LHCN-M2 (cell line): ENCODE results near the gene UNC5C. TPM values are rescaled to one million over a fixed set of nuclear protein-coding genes. Genes with fewer than 3 reads are reported as not detected.
A peak's percentile ranks its signal among the peaks of the same experiment; 100 is the strongest.
"Not testable (repeated sequence)": the region's sequence is repeated elsewhere in the genome, so short reads cannot be mapped to it uniquely, and the experiment has no call there.

Experiments used
- DNase-seq: peaks from one replicate; pipeline ENCODE4 v3.0.0-alpha.2; 2012; ENCODE audit warnings: low read depth
- total RNA-seq: library from RNA; depleted of rRNA; stranded (reverse); fragments of >200 nt; gene quantifications from 2 replicates; pipeline ENCODE4 v1.2.3, GENCODE V29; 2014

Gene UNC5C
- total RNA-seq, 1 experiment from 2014 or later, result 0.11 TPM

GRCh38 chr4:95181996-95182306 is 366.8 kb downstream of the UNC5C start:
- no peak for DNase-seq

GRCh38 chr4:95181243-95181995 is 367.4 kb downstream of the UNC5C start:
- DNase-seq, result peak; percentile 27

GRCh38 chr4:95180531-95181242 is 368.1 kb downstream of the UNC5C start:
- no peak for DNase-seq

GRCh38 chr4:95178938-95179337 is 369.8 kb downstream of the UNC5C start:
- peak; percentile 63 for DNase-seq

- not testable (repeated sequence) for DNase-seq
These were observed 377.4 kb downstream of the UNC5C start for GRCh38 chr4:95171377-95171776.

DNA sequence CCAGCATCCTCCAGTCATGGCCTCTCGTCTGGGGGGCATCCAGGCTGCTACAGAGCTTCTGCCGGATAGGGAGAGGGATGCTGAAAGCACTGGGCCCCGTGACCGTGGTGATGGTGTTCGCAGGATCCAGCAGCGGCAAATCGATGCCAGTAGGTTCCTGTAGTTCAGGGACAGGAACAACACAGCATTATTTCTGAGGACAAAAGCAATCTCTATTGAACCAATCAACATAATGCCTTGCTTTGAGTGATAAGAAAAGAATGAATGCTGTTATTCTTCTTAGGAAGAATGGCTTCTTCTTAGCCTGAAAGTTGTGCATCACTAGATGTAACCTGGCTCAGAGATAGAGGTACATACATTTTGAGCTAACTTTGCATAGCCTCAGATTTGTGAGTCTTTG is 378.6 kb downstream of the UNC5C start:
- DNase-seq, result no peak

- peak; percentile 38 for DNase-seq
These were observed 381.0 kb downstream of the UNC5C start for GRCh38 chr4:95167805-95168204.

DNA sequence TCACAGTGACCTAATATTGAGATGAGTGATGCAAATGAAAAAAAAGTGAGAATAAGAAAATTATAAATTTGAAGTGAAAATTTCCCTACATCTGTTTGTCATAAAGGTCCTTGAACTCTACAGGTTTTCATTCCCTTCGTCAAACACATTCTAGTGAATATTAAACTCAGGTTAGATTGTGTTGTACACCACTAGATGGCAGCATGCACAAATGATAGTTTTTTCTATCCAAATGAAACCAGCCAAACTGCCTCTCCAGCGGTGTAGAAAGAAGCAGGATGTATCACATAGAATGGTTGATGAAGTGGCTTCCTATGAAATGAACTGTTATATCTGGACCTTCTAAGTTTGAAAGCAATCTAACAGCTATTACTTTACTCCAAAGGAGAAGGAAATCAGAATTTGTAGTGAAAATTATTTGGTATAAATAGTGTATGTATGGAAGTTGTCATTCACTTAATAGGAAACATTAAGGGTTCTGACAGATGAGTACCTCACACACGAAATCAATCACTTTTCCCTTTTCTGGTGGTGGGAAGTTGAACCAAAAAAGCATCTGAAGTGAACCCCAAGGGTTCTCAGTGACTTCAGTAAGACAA is 382.7 kb downstream of the UNC5C start:
- peak; percentile 70 for DNase-seq

GRCh38 chr4:95162867-95163266 is 385.9 kb downstream of the UNC5C start:
- no peak for DNase-seq

- DNase-seq, result no peak
These were observed 386.8 kb downstream of the UNC5C start for GRCh38 chr4:95161781-95162469.

DNA sequence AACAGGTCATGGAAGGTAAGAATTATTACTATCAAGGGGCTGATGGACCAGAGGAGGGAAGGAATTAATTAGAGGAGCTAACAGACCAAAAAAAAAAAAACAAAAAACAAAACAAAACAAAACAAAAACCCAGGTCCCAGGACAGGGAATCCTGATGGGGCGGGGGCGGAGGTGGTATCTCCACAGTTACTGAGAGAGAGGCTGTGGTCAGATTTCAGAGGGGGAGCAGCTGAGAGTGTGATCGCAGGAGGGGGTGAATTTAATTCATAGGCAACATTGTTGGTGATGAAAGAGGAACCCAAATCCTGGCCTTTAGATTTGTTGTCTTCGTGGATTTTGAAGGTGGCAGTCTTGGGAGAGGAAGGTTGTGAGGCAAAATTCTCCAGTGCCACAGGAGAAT is 389.4 kb downstream of the UNC5C start:
- DNase-seq, result no peak

DNA sequence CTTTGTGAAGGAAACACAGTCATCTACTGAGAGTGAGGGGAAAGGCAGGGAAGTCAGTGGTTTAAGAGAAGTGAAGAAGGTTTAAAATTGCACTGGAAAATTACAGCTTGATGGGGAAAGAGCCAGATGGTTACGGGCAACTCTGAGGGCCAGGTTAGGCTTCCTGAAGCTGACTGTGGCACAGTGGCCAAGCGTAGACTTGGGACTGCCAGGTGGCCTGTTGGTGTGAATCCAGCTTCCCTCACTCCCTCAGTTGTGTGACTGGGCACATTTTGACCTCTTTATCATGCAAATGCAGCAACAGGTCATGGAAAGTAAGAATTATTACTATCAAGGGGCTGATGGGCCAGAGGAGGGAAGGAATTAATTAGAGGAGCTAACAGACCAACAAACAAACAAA is 390.1 kb downstream of the UNC5C start:
- no peak for DNase-seq

GRCh38 chr4:95158045-95158444 is 390.7 kb downstream of the UNC5C start:
- DNase-seq, result no peak

- no peak for DNase-seq
These were observed 391.2 kb downstream of the UNC5C start for GRCh38 chr4:95157596-95157995.

GRCh38 chr4:95156452-95156765 is 392.4 kb downstream of the UNC5C start:
- no peak for DNase-seq

DNA sequence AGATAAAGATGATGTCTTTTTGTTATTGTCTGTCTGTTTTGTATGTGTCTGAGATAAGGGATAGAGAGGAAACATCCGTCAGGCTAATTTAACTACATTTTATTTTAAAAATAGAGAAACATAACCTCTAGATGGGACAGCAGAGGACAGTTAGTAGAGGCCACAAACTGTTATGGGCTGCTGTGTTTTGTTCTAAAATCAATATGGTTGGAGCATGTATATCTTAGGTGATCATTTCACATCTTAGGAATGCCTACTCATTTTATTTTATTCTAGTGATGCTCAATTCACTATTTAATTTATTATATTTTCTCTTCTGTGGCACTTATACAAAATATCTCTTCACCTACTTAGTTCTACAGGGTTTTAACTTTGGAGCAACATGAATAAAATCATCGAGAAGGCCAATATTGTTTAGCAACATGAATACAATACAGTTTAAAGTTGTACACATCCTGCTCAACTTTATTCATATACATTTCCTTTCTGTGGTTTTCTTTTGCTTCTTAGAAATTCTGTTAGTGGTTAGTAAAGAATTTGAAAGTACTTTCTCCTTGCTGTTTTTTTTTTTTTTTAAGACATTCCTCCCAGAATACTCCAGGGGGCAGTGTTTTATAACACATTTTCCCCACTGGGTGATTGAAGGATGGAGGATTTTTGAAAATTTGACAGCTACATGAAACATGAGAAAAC is 392.9 kb downstream of the UNC5C start:
- peak; percentile 85 for DNase-seq

- no peak for DNase-seq
These were observed 395.6 kb downstream of the UNC5C start for GRCh38 chr4:95153182-95153581.

GRCh38 chr4:95151255-95151654 is 397.5 kb downstream of the UNC5C start:
- DNase-seq, result no peak

GRCh38 chr4:95142932-95143331 is 405.8 kb downstream of the UNC5C start:
- DNase-seq, result no peak

- no peak for DNase-seq
These were observed 407.4 kb downstream of the UNC5C start for GRCh38 chr4:95141361-95141760.

- DNase-seq, result not testable (repeated sequence)
These were observed 409.3 kb downstream of the UNC5C start for GRCh38 chr4:95139424-95139823.

- not testable (repeated sequence) for DNase-seq
These were observed 414.8 kb downstream of the UNC5C start for GRCh38 chr4:95134016-95134415.
